WTC11 (cell line): ENCODE results near the gene NECTIN3.

Source experiments
- CTCF ChIP-seq: fragments of 200-600 bp; IDR thresholded peaks from 2 replicates; pipeline ENCODE4 v1.8.0; 2022; ENCODE audit warnings: antibody characterized with exemption
- E2F1 ChIP-seq: sonication (generic); formaldehyde crosslinking; IDR thresholded peaks from 2 replicates; pipeline ENCODE4 v1.8.0; 2022; ENCODE audit warnings: mild to moderate bottlenecking, missing genetic modification reagents
- ELF4 ChIP-seq: sonication (generic); formaldehyde crosslinking; IDR thresholded peaks from 2 replicates; pipeline ENCODE4 v1.8.1; 2022; ENCODE audit warnings: low read depth, mild to moderate bottlenecking, moderate library complexity, missing genetic modification reagents
- ESRRA ChIP-seq: sonication (generic); formaldehyde crosslinking; IDR thresholded peaks from 2 replicates; pipeline ENCODE4 v1.8.1; 2022; ENCODE audit warnings: mild to moderate bottlenecking, missing genetic modification reagents, borderline replicate concordance
- MAX ChIP-seq: sonication (generic); formaldehyde crosslinking; IDR thresholded peaks from 2 replicates; pipeline ENCODE4 v1.8.0; 2022; ENCODE audit warnings: mild to moderate bottlenecking, missing genetic modification reagents
- NFYB ChIP-seq: sonication (generic); formaldehyde crosslinking; conservative IDR thresholded peaks from 2 replicates; pipeline ENCODE4 v1.8.0; 2022; ENCODE audit warnings: low read depth, missing genetic modification reagents
- NR1H2 ChIP-seq: sonication (generic); formaldehyde crosslinking; IDR thresholded peaks from 2 replicates; pipeline ENCODE4 v1.9.0; 2021; ENCODE audit warnings: mild to moderate bottlenecking, moderate library complexity, missing genetic modification reagents
- SP1 ChIP-seq: sonication (generic); formaldehyde crosslinking; conservative IDR thresholded peaks from 2 replicates; pipeline ENCODE4 v1.8.1; 2022; ENCODE audit warnings: missing genetic modification reagents
- TF ChIP-seq, protein P1 (sequence below): sonication (generic); formaldehyde crosslinking; IDR thresholded peaks from 2 replicates; pipeline ENCODE4 v1.8.1; 2022; ENCODE audit warnings: low read depth, mild to moderate bottlenecking, moderate library complexity, missing genetic modification reagents, borderline replicate concordance
- TF ChIP-seq, protein P2 (sequence below): sonication (generic); formaldehyde crosslinking; IDR thresholded peaks from 2 replicates; pipeline ENCODE4 v1.8.1; 2023; ENCODE audit warnings: mild to moderate bottlenecking, missing genetic modification reagents, moderate library complexity
- TF ChIP-seq, protein P3 (sequence below): fragments of 250-450 bp; sonication (Bioruptor Pico); IDR thresholded peaks from 2 replicates; pipeline ENCODE4 v1.9.0; 2021; ENCODE audit warnings: mild to moderate bottlenecking

- TF ChIP-seq E2F1 (CRISPR knock-in tag) (no peak), CTCF (no peak), NFYB (CRISPR knock-in tag) (no peak), SP1 (CRISPR knock-in tag) (no peak), NR1H2 (CRISPR knock-in tag) (no peak), ELF4 (CRISPR knock-in tag) (no peak), MAX (no peak), ESRRA (no peak)
- TF ChIP-seq, protein P1, sequence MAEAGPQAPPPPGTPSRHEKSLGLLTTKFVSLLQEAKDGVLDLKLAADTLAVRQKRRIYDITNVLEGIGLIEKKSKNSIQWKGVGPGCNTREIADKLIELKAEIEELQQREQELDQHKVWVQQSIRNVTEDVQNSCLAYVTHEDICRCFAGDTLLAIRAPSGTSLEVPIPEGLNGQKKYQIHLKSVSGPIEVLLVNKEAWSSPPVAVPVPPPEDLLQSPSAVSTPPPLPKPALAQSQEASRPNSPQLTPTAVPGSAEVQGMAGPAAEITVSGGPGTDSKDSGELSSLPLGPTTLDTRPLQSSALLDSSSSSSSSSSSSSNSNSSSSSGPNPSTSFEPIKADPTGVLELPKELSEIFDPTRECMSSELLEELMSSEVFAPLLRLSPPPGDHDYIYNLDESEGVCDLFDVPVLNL, result no peak
- TF ChIP-seq, protein P2, sequence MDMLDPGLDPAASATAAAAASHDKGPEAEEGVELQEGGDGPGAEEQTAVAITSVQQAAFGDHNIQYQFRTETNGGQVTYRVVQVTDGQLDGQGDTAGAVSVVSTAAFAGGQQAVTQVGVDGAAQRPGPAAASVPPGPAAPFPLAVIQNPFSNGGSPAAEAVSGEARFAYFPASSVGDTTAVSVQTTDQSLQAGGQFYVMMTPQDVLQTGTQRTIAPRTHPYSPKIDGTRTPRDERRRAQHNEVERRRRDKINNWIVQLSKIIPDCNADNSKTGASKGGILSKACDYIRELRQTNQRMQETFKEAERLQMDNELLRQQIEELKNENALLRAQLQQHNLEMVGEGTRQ (CRISPR knock-in tag), result no peak
- TF ChIP-seq, protein P3, sequence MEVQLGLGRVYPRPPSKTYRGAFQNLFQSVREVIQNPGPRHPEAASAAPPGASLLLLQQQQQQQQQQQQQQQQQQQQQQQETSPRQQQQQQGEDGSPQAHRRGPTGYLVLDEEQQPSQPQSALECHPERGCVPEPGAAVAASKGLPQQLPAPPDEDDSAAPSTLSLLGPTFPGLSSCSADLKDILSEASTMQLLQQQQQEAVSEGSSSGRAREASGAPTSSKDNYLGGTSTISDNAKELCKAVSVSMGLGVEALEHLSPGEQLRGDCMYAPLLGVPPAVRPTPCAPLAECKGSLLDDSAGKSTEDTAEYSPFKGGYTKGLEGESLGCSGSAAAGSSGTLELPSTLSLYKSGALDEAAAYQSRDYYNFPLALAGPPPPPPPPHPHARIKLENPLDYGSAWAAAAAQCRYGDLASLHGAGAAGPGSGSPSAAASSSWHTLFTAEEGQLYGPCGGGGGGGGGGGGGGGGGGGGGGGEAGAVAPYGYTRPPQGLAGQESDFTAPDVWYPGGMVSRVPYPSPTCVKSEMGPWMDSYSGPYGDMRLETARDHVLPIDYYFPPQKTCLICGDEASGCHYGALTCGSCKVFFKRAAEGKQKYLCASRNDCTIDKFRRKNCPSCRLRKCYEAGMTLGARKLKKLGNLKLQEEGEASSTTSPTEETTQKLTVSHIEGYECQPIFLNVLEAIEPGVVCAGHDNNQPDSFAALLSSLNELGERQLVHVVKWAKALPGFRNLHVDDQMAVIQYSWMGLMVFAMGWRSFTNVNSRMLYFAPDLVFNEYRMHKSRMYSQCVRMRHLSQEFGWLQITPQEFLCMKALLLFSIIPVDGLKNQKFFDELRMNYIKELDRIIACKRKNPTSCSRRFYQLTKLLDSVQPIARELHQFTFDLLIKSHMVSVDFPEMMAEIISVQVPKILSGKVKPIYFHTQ (CRISPR knock-in tag), result no peak
Measured at GRCh38 chr3:111164621-111165020, 93.0 kb downstream of the NECTIN3 start.
